ENCODE measurements around the gene CPT2. TPM values are rescaled to one million over a fixed set of nuclear protein-coding genes. Genes with fewer than 3 reads are reported as not detected.
A peak's percentile ranks its signal among the peaks of the same experiment; 100 is the strongest.
"Not testable (repeated sequence)": the region's sequence is repeated elsewhere in the genome, so short reads cannot be mapped to it uniquely, and the experiment has no call there.

CPT2 gene
- total RNA-seq, 1 experiment from 2014 or later: 16.6 TPM

GRCh38 chr1:53180951-53181350 is 15.7 kb upstream of the CPT2 start:
- DNase-seq (ENCODE audit: extremely low read depth, low read depth): no peak

- DNase-seq (ENCODE audit: extremely low read depth, low read depth): peak; percentile 64
Measured at GRCh38 chr1:53182111-53182593, 14.5 kb upstream of the CPT2 start.

- DNase-seq (ENCODE audit: extremely low read depth, low read depth): no peak
Measured at GRCh38 chr1:53182716-53183094, 13.9 kb upstream of the CPT2 start.

- DNase-seq (ENCODE audit: extremely low read depth, low read depth): no peak
Measured at GRCh38 chr1:53183095-53183990, 13.3 kb upstream of the CPT2 start.

GRCh38 chr1:53185955-53186297 is 10.7 kb upstream of the CPT2 start:
- not testable (repeated sequence) for DNase-seq (ENCODE audit: extremely low read depth, low read depth)

- DNase-seq (ENCODE audit: extremely low read depth, low read depth): no peak
Measured at GRCh38 chr1:53186533-53186932, 10.1 kb upstream of the CPT2 start.

- DNase-seq (ENCODE audit: extremely low read depth, low read depth): no peak
Measured at GRCh38 chr1:53187401-53187800, 9.2 kb upstream of the CPT2 start.

GRCh38 chr1:53188099-53188498 is 8.5 kb upstream of the CPT2 start:
- DNase-seq (ENCODE audit: extremely low read depth, low read depth): no peak

GRCh38 chr1:53189061-53189460 is 7.6 kb upstream of the CPT2 start:
- DNase-seq (ENCODE audit: extremely low read depth, low read depth): no peak

- no peak for DNase-seq (ENCODE audit: extremely low read depth, low read depth)
Measured at GRCh38 chr1:53190210-53190611, 6.4 kb upstream of the CPT2 start.

GRCh38 chr1:53195246-53196016 is 1.2 kb upstream of the CPT2 start:
- DNase-seq (ENCODE audit: extremely low read depth, low read depth): no peak

GRCh38 chr1:53196017-53196484 is 573 bp upstream of the CPT2 start:
- no peak for DNase-seq (ENCODE audit: extremely low read depth, low read depth)

GRCh38 chr1:53197291-53198200 is 922 bp downstream of the CPT2 start:
- no peak for DNase-seq (ENCODE audit: extremely low read depth, low read depth)

- DNase-seq (ENCODE audit: extremely low read depth, low read depth): no peak
Measured at GRCh38 chr1:53198241-53198651, 1.6 kb downstream of the CPT2 start.

GRCh38 chr1:53203466-53203865 is 6.8 kb downstream of the CPT2 start:
- no peak for DNase-seq (ENCODE audit: extremely low read depth, low read depth)

- not testable (repeated sequence) for DNase-seq (ENCODE audit: extremely low read depth, low read depth)
Measured at GRCh38 chr1:53205496-53205895, 8.9 kb downstream of the CPT2 start.

- DNase-seq (ENCODE audit: extremely low read depth, low read depth): not testable (repeated sequence)
Measured at GRCh38 chr1:53206083-53206685, 9.6 kb downstream of the CPT2 start.

GRCh38 chr1:53206735-53207379 is 10.2 kb downstream of the CPT2 start:
- no peak for DNase-seq (ENCODE audit: extremely low read depth, low read depth)

- no peak for DNase-seq (ENCODE audit: extremely low read depth, low read depth)
Measured at GRCh38 chr1:53207726-53208125, 11.1 kb downstream of the CPT2 start.

GRCh38 chr1:53210352-53210751 is 13.7 kb downstream of the CPT2 start:
- no peak for DNase-seq (ENCODE audit: extremely low read depth, low read depth)
